AG04449 (cell line): ENCODE measurements around the gene IGSF6.

ENCODE experiments used
- CTCF ChIA-PET: fragments of 350-600 bp; formaldehyde crosslinking; extraction: SDS; loops from one replicate; lab custom pipeline; 2021; ENCODE audit warnings: antibody characterized with exemption; lab: Yijun Ruan, JAX
- POLR2A ChIA-PET: fragments of 400-600, 350-600 bp; formaldehyde crosslinking; extraction: SDS; loops from one replicate; lab custom pipeline; 2020; ENCODE audit warnings: antibody characterized with exemption, inconsistent platforms; lab: Yijun Ruan, JAX
- DNase-seq: peaks from one replicate; pipeline ENCODE4 v3.0.0-alpha.2; 2010; ENCODE audit warnings: low read depth, low spot score
- H3K4me3 ChIP-seq: 2 replicates; pipeline ENCODE4 v1.5.1; 2011; ENCODE audit warnings: low read depth, mild to moderate bottlenecking, control low read depth, low read length
- TF ChIP-seq, protein P1 (sequence below): IDR thresholded peaks from one replicate; pipeline ENCODE4 v1.5.1; 2011; ENCODE audit warnings: mild to moderate bottlenecking, moderate library complexity, low read length, control low read depth, inconsistent platforms; ENCODE audit not compliant: insufficient read depth; ENCODE audit errors: missing control alignments

The IGSF6 gene

DNA sequence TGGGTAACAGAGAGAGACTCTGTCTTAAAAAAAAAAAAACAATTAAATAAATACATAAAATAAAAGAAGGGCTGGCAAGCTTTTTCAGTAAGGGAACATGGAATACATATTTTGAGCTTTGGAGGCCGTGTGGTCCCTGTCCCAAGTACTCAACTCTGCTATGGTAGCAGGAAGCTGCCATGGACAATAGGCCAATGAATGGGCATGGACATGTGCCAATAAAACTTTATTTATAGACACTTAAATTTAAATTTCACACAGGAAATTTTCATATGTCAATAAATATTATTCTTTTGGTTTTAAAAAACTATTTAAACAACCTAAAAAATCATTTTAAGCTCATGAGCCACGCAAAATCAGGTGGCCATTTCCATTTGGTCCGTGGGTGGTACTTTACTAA is 15.2 kb upstream of the IGSF6 start:
- no peak for DNase-seq
- CTCF ChIA-PET: interaction anchor here (0.9 to 3.4 kb wide), 3 partner anchors 9 to 41 kb away, joined by 4 to 39 read pairs (median 5); no protein-coding TSS in a partner anchor
- no peak overlapping the region for H3K4me3 ChIP-seq
- POLR2A ChIA-PET: no interaction called here
- TF ChIP-seq, protein P1, sequence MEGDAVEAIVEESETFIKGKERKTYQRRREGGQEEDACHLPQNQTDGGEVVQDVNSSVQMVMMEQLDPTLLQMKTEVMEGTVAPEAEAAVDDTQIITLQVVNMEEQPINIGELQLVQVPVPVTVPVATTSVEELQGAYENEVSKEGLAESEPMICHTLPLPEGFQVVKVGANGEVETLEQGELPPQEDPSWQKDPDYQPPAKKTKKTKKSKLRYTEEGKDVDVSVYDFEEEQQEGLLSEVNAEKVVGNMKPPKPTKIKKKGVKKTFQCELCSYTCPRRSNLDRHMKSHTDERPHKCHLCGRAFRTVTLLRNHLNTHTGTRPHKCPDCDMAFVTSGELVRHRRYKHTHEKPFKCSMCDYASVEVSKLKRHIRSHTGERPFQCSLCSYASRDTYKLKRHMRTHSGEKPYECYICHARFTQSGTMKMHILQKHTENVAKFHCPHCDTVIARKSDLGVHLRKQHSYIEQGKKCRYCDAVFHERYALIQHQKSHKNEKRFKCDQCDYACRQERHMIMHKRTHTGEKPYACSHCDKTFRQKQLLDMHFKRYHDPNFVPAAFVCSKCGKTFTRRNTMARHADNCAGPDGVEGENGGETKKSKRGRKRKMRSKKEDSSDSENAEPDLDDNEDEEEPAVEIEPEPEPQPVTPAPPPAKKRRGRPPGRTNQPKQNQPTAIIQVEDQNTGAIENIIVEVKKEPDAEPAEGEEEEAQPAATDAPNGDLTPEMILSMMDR: no peak

DNA sequence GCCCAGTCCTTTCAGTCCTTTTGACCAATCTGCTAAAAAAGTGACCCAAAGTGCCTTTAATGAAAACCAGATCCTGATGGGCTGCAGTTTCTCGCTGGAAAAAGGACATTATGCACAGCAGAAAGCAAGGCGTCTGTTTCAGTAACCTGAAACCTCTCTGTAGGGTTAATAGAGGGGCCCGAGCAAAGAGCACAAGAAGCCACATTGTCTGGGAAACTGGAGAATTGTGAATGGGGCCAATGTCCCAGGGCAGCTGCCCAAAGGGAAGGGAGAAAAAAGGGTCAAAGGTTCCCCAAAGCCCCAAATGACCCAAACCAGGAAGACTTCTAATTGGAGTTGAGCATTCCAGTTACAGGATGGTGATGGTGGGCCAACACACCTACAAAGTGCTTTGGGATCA is 14.4 kb upstream of the IGSF6 start:
- TF ChIP-seq, protein P1: no peak
- no peak overlapping the region for H3K4me3 ChIP-seq
- ChIA-PET CTCF (interaction anchor here (1.6 to 3.4 kb wide), 2 partner anchors 10 to 41 kb away, joined by 5 to 39 read pairs; no protein-coding TSS in a partner anchor), POLR2A (no interaction called here)
- DNase-seq: no peak

DNA sequence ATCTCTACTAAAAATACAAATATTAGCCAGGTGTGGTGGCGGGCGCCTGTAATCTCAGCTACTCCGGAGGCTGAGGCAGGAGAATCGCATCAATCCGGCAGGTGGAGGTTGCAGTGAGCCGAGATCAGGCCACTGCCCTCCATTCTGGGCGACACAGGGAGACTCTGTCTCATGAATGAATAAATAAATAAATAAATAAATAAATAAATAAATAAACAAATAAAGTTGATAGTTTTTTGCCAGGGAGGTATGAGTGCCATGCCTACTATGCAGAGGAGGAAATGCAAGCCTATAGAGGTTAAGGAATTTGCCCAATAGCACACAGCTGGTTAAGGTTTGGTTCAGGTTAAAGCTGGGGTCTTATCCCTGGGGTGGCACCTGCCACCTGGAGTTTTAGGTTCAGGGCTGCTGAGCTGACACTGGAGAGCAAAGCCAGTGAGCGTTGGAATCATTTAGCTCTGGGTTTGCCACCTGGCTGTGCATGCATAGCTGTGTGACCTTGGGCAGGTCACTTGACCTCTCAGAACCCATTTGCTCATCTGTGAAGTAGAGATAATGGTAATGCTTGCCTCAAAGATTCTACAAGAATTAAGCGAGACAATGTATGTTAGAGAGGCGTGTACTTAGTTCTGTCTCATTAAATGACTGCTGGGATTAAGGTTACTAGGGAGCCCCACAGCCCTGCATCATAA is 12.5 kb upstream of the IGSF6 start:
- no peak for DNase-seq
- TF ChIP-seq, protein P1: no peak
- H3K4me3 ChIP-seq: no peak overlapping the region
- CTCF ChIA-PET: interaction anchor here (0.6 to 3.4 kb wide), 2 partner anchors 9 to 61 kb away, joined by 3 to 39 read pairs; no protein-coding TSS in a partner anchor
- POLR2A ChIA-PET: no interaction called here

DNA sequence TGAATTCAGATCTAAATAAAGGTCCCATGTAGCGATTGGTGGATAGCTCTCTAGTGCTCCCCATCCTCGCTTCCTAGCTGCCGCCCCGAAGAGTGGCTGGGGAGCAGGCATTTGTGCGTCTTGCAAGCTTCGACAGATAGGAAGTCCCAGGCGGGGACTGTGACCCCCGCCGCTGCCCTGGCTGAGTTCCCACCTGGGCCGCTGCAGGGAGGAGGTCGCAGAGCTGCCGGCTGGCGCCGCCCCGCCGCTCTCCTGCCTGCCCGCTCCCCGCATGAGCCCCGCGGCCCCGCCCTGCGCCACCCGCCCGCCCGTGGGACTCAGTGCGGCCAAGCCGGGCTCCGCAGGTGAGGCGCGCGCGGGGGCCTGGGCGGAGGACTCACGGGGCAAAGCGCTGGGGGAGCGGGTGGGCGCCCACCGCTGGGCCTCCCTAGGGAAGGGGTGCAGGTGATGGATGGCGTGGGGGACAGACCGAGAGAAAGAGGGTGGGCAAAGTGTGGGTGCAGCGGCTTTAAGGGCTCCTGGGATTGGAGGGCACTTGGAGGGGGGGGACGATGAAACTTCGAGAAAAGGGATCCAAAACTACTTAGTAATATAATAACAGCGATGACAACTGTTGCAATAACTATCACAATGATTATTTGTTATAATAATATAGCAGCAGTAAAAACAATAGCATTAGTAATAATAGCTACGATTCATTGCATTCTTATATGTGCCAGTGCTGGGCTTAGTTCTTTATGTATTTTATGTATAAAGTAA is 11.7 kb upstream of the IGSF6 start, which contains the start of gene OTOA:
OTOA (plus strand) TSS at position 80 of the 759 bp plus-strand sequence. CDS start 14,547 bp downstream, outside the sequence.
- CTCF ChIA-PET: interaction anchor here (0.6 to 1.2 kb wide), 2 partner anchors 43 to 61 kb away, joined by 3 read pairs; no protein-coding TSS in a partner anchor
- POLR2A ChIA-PET: no interaction called here
- no peak for DNase-seq
- TF ChIP-seq, protein P1: no peak
- peak within 1 kb of the TSS; percentile 30 for H3K4me3 ChIP-seq

DNA sequence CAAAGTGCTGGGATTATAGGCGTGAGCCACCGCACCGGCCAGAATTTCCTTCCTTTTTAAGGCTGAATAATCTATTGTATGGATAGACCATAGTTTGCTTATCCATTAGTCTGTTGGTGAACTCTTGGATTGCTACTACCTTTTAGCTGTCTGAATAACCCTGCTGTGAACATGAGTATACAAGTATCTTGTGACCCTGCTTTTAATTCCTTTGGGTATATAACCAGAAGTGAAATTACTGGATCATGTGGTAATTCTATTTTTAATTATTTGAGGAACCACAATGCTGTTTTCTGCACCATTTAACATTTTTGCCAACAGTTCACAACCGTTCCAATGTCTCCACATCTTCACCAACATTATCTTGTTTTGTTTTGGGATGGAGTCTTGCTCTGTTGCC is 6.7 kb upstream of the IGSF6 start:
- CTCF ChIA-PET: interaction anchor here (0.6 to 6.7 kb wide), 4 partner anchors 15 to 530 kb away, joined by 3 to 150 read pairs (median 48); no protein-coding TSS in a partner anchor
- POLR2A ChIA-PET: no interaction called here
- DNase-seq: no peak
- H3K4me3 ChIP-seq: no peak overlapping the region
- TF ChIP-seq, protein P1: no peak
